Astrocyte (in vitro differentiated cells and primary cell): ENCODE measurements around the gene TIGD1. TPM values are rescaled to one million over a fixed set of nuclear protein-coding genes. Genes with fewer than 3 reads are reported as not detected.

Source experiments
- DNase-seq: peaks from one replicate; pipeline ENCODE4 v3.0.0-alpha.2; 2010; ENCODE audit warnings: low read depth
- FAIRE-seq: peaks from 2 replicates; lab custom pipeline; 2011; peaks lifted over from hg19 to GRCh38; lab: Jason Lieb, UNC
- H2AFZ ChIP-seq: 2 replicates; pipeline ENCODE4 v1.6.0; 2012; ENCODE audit warnings: low read depth, low read length, inconsistent platforms
- H3K27ac ChIP-seq: 2 replicates; pipeline ENCODE4 v1.5.1; 2011; ENCODE audit warnings: low read depth, low read length, inconsistent platforms
- H3K27me3 ChIP-seq: 2 replicates; pipeline ENCODE4 v1.6.0; 2011; ENCODE audit warnings: low read length, inconsistent platforms; ENCODE audit not compliant: insufficient read depth
- H3K36me3 ChIP-seq: 2 replicates; pipeline ENCODE4 v1.5.1; 2011; ENCODE audit warnings: low read length, inconsistent platforms; ENCODE audit not compliant: insufficient read depth
- H3K4me1 ChIP-seq: 2 replicates; pipeline ENCODE4 v1.5.1; 2011; ENCODE audit warnings: low read length, inconsistent platforms; ENCODE audit not compliant: insufficient read depth
- H3K4me2 ChIP-seq: 2 replicates; pipeline ENCODE4 v1.6.0; 2012; ENCODE audit warnings: low read length, inconsistent platforms
- H3K4me3 ChIP-seq: 2 replicates; pipeline ENCODE4 v1.5.1; 2011; ENCODE audit warnings: low read depth, mild to moderate bottlenecking, low read length, inconsistent platforms; ENCODE audit not compliant: insufficient read depth
- H3K79me2 ChIP-seq: 2 replicates; pipeline ENCODE4 v1.6.0; 2012; ENCODE audit warnings: mild to moderate bottlenecking, low read length, inconsistent platforms; ENCODE audit not compliant: insufficient read depth
- H3K9ac ChIP-seq: 2 replicates; pipeline ENCODE4 v1.6.0; 2012; ENCODE audit warnings: mild to moderate bottlenecking, low read length, inconsistent platforms
- H3K9me3 ChIP-seq: 2 replicates; pipeline ENCODE4 v1.5.1; 2012; ENCODE audit warnings: low read depth, mild to moderate bottlenecking, low read length, inconsistent platforms; ENCODE audit not compliant: insufficient read depth
- H4K20me1 ChIP-seq: 2 replicates; pipeline ENCODE4 v1.6.0; 2012; ENCODE audit warnings: low read length, inconsistent platforms; ENCODE audit not compliant: insufficient read depth
- H3K27ac Mint-ChIP-seq: one replicate; pipeline ENCODE4 v1.8.0; 2021; ENCODE audit warnings: mild to moderate bottlenecking, mixed read lengths; ENCODE audit not compliant: unreplicated experiment
- H3K27me3 Mint-ChIP-seq: one replicate; pipeline ENCODE4 v1.8.0; 2021; ENCODE audit warnings: low read depth, mixed read lengths; ENCODE audit not compliant: unreplicated experiment
- H3K36me3 Mint-ChIP-seq: one replicate; pipeline ENCODE4 v1.8.0; 2021; ENCODE audit warnings: low read depth, mixed read lengths; ENCODE audit not compliant: unreplicated experiment
- H3K4me1 Mint-ChIP-seq: one replicate; pipeline ENCODE4 v1.8.0; 2021; ENCODE audit warnings: low read depth, mixed read lengths; ENCODE audit not compliant: unreplicated experiment
- H3K4me3 Mint-ChIP-seq: one replicate; pipeline ENCODE4 v1.8.0; 2021; ENCODE audit warnings: mild to moderate bottlenecking, moderate library complexity, mixed read lengths; ENCODE audit not compliant: unreplicated experiment
- H3K9me3 Mint-ChIP-seq: one replicate; pipeline ENCODE4 v1.8.0; 2021; ENCODE audit warnings: mild to moderate bottlenecking, mixed read lengths; ENCODE audit not compliant: unreplicated experiment
- CTCF ChIP-seq: IDR thresholded peaks from 2 replicates; pipeline ENCODE4 v1.5.1; 2011; ENCODE audit warnings: low read depth, mild to moderate bottlenecking, inconsistent platforms, low read length, moderate library complexity; ENCODE audit not compliant: insufficient read depth
- EZH2 ChIP-seq: IDR thresholded peaks from 2 replicates; pipeline ENCODE4 v1.6.1; 2012; ENCODE audit warnings: mild to moderate bottlenecking, low read length, inconsistent platforms; ENCODE audit not compliant: insufficient read depth
- total RNA-seq: library from RNA; stranded (reverse); gene quantifications from 2 replicates; pipeline ENCODE4 v1.2.1, GENCODE V29; 2021

TIGD1 gene
- total RNA-seq, 1 donor from 2014 or later: 6.5 TPM

- H3K36me3 Mint-ChIP-seq: peaks cover 2% of the 10 kb centered on the region
- Histone ChIP-seq H3K4me1 (no peaks in the 10 kb centered on the region), H3K9me3 (no peaks in the 10 kb centered on the region), H3K4me3 (no peak overlapping the region), H3K27me3 (peaks cover 47% of the 10 kb centered on the region), H3K4me2 (no peak overlapping the region), H3K79me2 (no peaks in the 10 kb centered on the region), H3K36me3 (no peaks in the 10 kb centered on the region), H2AFZ (no peak overlapping the region), H3K9ac (no peak overlapping the region), H3K27ac (no peak overlapping the region), H4K20me1 (peaks cover 6% of the 10 kb centered on the region)
- H3K4me1 Mint-ChIP-seq: no peaks in the 10 kb centered on the region
- FAIRE-seq (no peak), DNase-seq (no peak)
- peaks cover 70% of the 10 kb centered on the region for H3K27me3 Mint-ChIP-seq
- H3K27ac Mint-ChIP-seq: no peak overlapping the region
- no peaks in the 10 kb centered on the region for H3K9me3 Mint-ChIP-seq
- TF ChIP-seq CTCF (no peak), EZH2 (peak; percentile 86)
- H3K4me3 Mint-ChIP-seq: peak overlapping the region; percentile 34
Observed at GRCh38 chr2:232503809-232504323, 46.5 kb downstream of the TIGD1 start.

GRCh38 chr2:232502911-232503808 lies 47.2 kb downstream of the TIGD1 start:
- peaks cover 6% of the 10 kb centered on the region for H4K20me1 ChIP-seq
- no peaks in the 10 kb centered on the region for H3K36me3 ChIP-seq
- no peak overlapping the region for H3K4me3 ChIP-seq
- Mint-ChIP-seq H3K4me3 (peak overlapping the region; percentile 35), H3K9me3 (no peaks in the 10 kb centered on the region), H3K4me1 (no peaks in the 10 kb centered on the region), H3K27ac (no peak overlapping the region), H3K27me3 (peaks cover 70% of the 10 kb centered on the region), H3K36me3 (peaks cover 2% of the 10 kb centered on the region)
- TF ChIP-seq EZH2 (peak; percentile 96), CTCF (no peak)
- no peak for FAIRE-seq
- peak; percentile 22 for DNase-seq
- H2AFZ ChIP-seq: peak overlapping the region; percentile 26
- peak overlapping the region; percentile 59 for H3K4me2 ChIP-seq
- H3K79me2 ChIP-seq: no peaks in the 10 kb centered on the region
- H3K27me3 ChIP-seq: peaks cover 47% of the 10 kb centered on the region
- H3K4me1 ChIP-seq: no peaks in the 10 kb centered on the region
- H3K27ac ChIP-seq: no peak overlapping the region
- no peak overlapping the region for H3K9ac ChIP-seq
- H3K9me3 ChIP-seq: no peaks in the 10 kb centered on the region

- H3K4me1 Mint-ChIP-seq: no peaks in the 10 kb centered on the region
- peak overlapping the region; percentile 71 for H3K4me3 Mint-ChIP-seq
- H3K9me3 Mint-ChIP-seq: no peaks in the 10 kb centered on the region
Observed at GRCh38 chr2:232502511-232502910, 47.8 kb downstream of the TIGD1 start.

More at GRCh38 chr2:232502511-232502910, 47.8 kb downstream of the TIGD1 start:
- FAIRE-seq (no peak), DNase-seq (no peak)
- Mint-ChIP-seq H3K27ac (no peak overlapping the region), H3K27me3 (peaks cover 69% of the 10 kb centered on the region), H3K36me3 (peaks cover 2% of the 10 kb centered on the region)
- Histone ChIP-seq H3K27ac (no peak overlapping the region), H2AFZ (no peak overlapping the region), H3K27me3 (peaks cover 47% of the 10 kb centered on the region), H3K9ac (no peak overlapping the region), H4K20me1 (peaks cover 6% of the 10 kb centered on the region), H3K4me1 (no peaks in the 10 kb centered on the region), H3K9me3 (no peaks in the 10 kb centered on the region), H3K4me2 (no peak overlapping the region), H3K79me2 (no peaks in the 10 kb centered on the region), H3K36me3 (no peaks in the 10 kb centered on the region), H3K4me3 (no peak overlapping the region)
- no peak for TF ChIP-seq CTCF
- TF ChIP-seq EZH2: no peak
